CD4-positive, alpha-beta T cell (primary cell): ENCODE data around the gene LDLRAD4. TPM values are rescaled to one million over a fixed set of nuclear protein-coding genes. Genes with fewer than 3 reads are reported as not detected.

Experiments
- ATAC-seq: fragments of 200-7000 bp; cut with Tn5 transposase; one replicate; pipeline ENCODE4 v1.10.0; 2022; ENCODE audit warnings: mild to moderate bottlenecking; ENCODE audit not compliant: poor library complexity
- CTCF ChIA-PET: fragments of 350-600 bp; sonication (Branson Sonifier 250); formaldehyde crosslinking; loops from one replicate; lab custom pipeline; 2021; ENCODE audit warnings: antibody characterized with exemption, inconsistent platforms; lab: Charles Lee
- POLR2A ChIA-PET: fragments of 350-600 bp; sonication (Branson Sonifier 250); formaldehyde crosslinking; loops from one replicate; lab custom pipeline; 2021; ENCODE audit warnings: antibody characterized with exemption, inconsistent platforms; lab: Charles Lee
- DNase-seq, 14 experiments: peaks; one replicate each; pipeline ENCODE4 v3.0.0-alpha.2; 2013 to 2020; ENCODE audit warnings: mixed read lengths in 2 of 14
- H3K27ac ChIP-seq, 2 donors: one replicate each; pipeline versions ENCODE4 v1.5.1 to v1.7.0; 2013; ENCODE audit warnings: low read length in 2 of 2, low read depth in 1 of 2, mild to moderate bottlenecking in 1 of 2
- H3K27me3 ChIP-seq, 2 experiments: 1 replicate in 1 of 2; 2 replicates in 1 of 2; pipeline versions ENCODE4 v1.6.1 to v1.7.0; 2013; ENCODE audit warnings: low read length in 2 of 2, control low read depth in 1 of 2, mild to moderate bottlenecking in 1 of 2, moderate library complexity in 1 of 2; ENCODE audit not compliant: insufficient read depth in 2 of 2, control insufficient read depth in 1 of 2
- H3K36me3 ChIP-seq: one replicate; pipeline ENCODE4 v1.6.1; 2013; ENCODE audit warnings: low read length, control low read depth; ENCODE audit not compliant: insufficient read depth
- H3K4me1 ChIP-seq: one replicate; pipeline ENCODE4 v1.6.1; 2013; ENCODE audit warnings: low read length, control low read depth; ENCODE audit not compliant: insufficient read depth
- H3K4me3 ChIP-seq: one replicate; pipeline ENCODE4 v1.5.1; 2013; ENCODE audit warnings: mild to moderate bottlenecking, low read length, moderate library complexity
- H3K9me3 ChIP-seq, 2 experiments: 1 replicate in 1 of 2; 2 replicates in 1 of 2; pipeline versions ENCODE4 v1.6.1 to v1.7.0; 2013; ENCODE audit warnings: low read length in 2 of 2, mild to moderate bottlenecking in 2 of 2, control low read depth in 1 of 2, moderate library complexity in 1 of 2; ENCODE audit not compliant: control insufficient read depth in 1 of 2, insufficient read depth in 1 of 2
- H3K27ac Mint-ChIP-seq: one replicate; pipeline ENCODE4 v1.8.0; 2020; ENCODE audit warnings: mixed read lengths
- H3K27me3 Mint-ChIP-seq: one replicate; pipeline ENCODE4 v1.8.0; 2021; ENCODE audit warnings: mixed read lengths
- H3K36me3 Mint-ChIP-seq: one replicate; pipeline ENCODE4 v1.8.0; 2021; ENCODE audit warnings: low read depth, mixed read lengths
- H3K4me1 Mint-ChIP-seq: one replicate; pipeline ENCODE4 v1.8.0; 2021; ENCODE audit warnings: low read depth, mixed read lengths
- H3K4me3 Mint-ChIP-seq: one replicate; pipeline ENCODE4 v1.8.0; 2020; ENCODE audit warnings: mild to moderate bottlenecking, mixed read lengths
- H3K9me3 Mint-ChIP-seq: one replicate; pipeline ENCODE4 v1.8.0; 2020; ENCODE audit warnings: mixed read lengths
- CTCF ChIP-seq: fragments of 200-600 bp; IDR thresholded peaks from one replicate; pipeline ENCODE4 v1.8.0; 2022; ENCODE audit warnings: antibody characterized with exemption, mild to moderate bottlenecking
- intact Hi-C, 2 experiments: fragments of 100-400 bp; cut with DNase I in 1 of 2; cut with micrococcal nuclease in 1 of 2; formaldehyde crosslinking; loops; one replicate each; pipeline versions ENCODE4 v1.15.1 to v1.9.0; 2023 to 2025; cut with DNase I, micrococcal nuclease
- total RNA-seq, 174 experiments: library from RNA in 2 of 174; stranded (reverse) in 2 of 174; gene quantifications; one replicate each; pipeline ENCODE4 v1.2.3 and lab custom pipeline; 2021 to 2026

LDLRAD4 gene
- total RNA-seq, 2 experiments from 2014 or later: 51.9 to 52.7 TPM

GRCh38 chr18:13353084-13353823 lies 134.7 kb downstream of the LDLRAD4 start:
- no peak overlapping the region for H3K4me3 ChIP-seq
- no peak for TF ChIP-seq CTCF
- peaks cover 0 to 7% of the 10 kb centered on the region in 2 experiments for H3K9me3 ChIP-seq
- no peak overlapping the region for H3K27ac ChIP-seq
- ChIA-PET POLR2A (interaction anchor here (0.7 to 1.5 kb wide), 7 partner anchors 12 to 135 kb away, joined by 3 to 6 read pairs (median 4); partner anchors contain the start of gene LDLRAD4), CTCF (interaction anchor here (1.2 to 1.8 kb wide), 2 partner anchors 137 to 194 kb away, joined by 3 to 4 read pairs; no protein-coding TSS in a partner anchor)
- DNase-seq (peak in 4 of 14 experiments; percentile 35 to 55 (median 50)), ATAC-seq (peak; percentile 80)
- Mint-ChIP-seq H3K27ac (peak overlapping the region; percentile 81), H3K4me3 (peak overlapping the region; percentile 0), H3K9me3 (peaks cover 4% of the 10 kb centered on the region), H3K4me1 (peaks cover 35% of the 10 kb centered on the region), H3K36me3 (peaks cover 11% of the 10 kb centered on the region), H3K27me3 (no peaks in the 10 kb centered on the region)
- no peaks in the 10 kb centered on the region for H3K27me3 ChIP-seq
- intact Hi-C loops: no loop called here
- no peaks in the 10 kb centered on the region for H3K36me3 ChIP-seq
- H3K4me1 ChIP-seq: peaks cover 11% of the 10 kb centered on the region

- H3K27ac ChIP-seq: no peak overlapping the region
- no peaks in the 10 kb centered on the region for H3K9me3 ChIP-seq
- DNase-seq (no peak), ATAC-seq (no peak)
- no peak overlapping the region for H3K27ac Mint-ChIP-seq
- H3K4me3 ChIP-seq: no peak overlapping the region
- intact Hi-C loops: loop anchor here in 1 of 2 experiments (2.0 kb wide), 1 partner anchor 18 kb away; no protein-coding TSS in a partner anchor
- H3K4me3 Mint-ChIP-seq: no peak overlapping the region
- no peak for TF ChIP-seq CTCF
- peaks cover 11% of the 10 kb centered on the region for H3K4me1 ChIP-seq
- no peaks in the 10 kb centered on the region for H3K27me3 Mint-ChIP-seq
- H3K36me3 Mint-ChIP-seq: peaks cover 11% of the 10 kb centered on the region
- CTCF ChIA-PET: interaction anchor here (1.8 kb wide), 1 partner anchor 138 kb away, joined by 3 read pairs; no protein-coding TSS in a partner anchor
- peaks cover 4% of the 10 kb centered on the region for H3K9me3 Mint-ChIP-seq
- POLR2A ChIA-PET: no interaction called here
- no peaks in the 10 kb centered on the region for H3K27me3 ChIP-seq
- H3K36me3 ChIP-seq: no peaks in the 10 kb centered on the region
- peaks cover 35% of the 10 kb centered on the region for H3K4me1 Mint-ChIP-seq
These were observed 135.8 kb downstream of the LDLRAD4 start for GRCh38 chr18:13354402-13354801.

GRCh38 chr18:13356032-13356431 lies 137.5 kb downstream of the LDLRAD4 start:
- H3K4me1 Mint-ChIP-seq: peaks cover 35% of the 10 kb centered on the region
- H3K4me3 Mint-ChIP-seq: no peak overlapping the region
- DNase-seq (no peak), ATAC-seq (no peak)
- H3K4me1 ChIP-seq: peaks cover 11% of the 10 kb centered on the region
- no peaks in the 10 kb centered on the region for H3K9me3 Mint-ChIP-seq
- TF ChIP-seq CTCF: no peak
- intact Hi-C loops: no loop called here
- no peak overlapping the region for H3K27ac Mint-ChIP-seq
- no peaks in the 10 kb centered on the region for H3K36me3 ChIP-seq
- H3K4me3 ChIP-seq: no peak overlapping the region
- POLR2A ChIA-PET: no interaction called here
- no peaks in the 10 kb centered on the region for H3K9me3 ChIP-seq
- H3K27me3 ChIP-seq: no peaks in the 10 kb centered on the region
- H3K27ac ChIP-seq: no peak overlapping the region
- no peaks in the 10 kb centered on the region for H3K36me3 Mint-ChIP-seq
- CTCF ChIA-PET: no interaction called here
- H3K27me3 Mint-ChIP-seq: no peaks in the 10 kb centered on the region
